IMR-90 (cell line): ENCODE measurements around the gene CPED1. TPM values are rescaled to one million over a fixed set of nuclear protein-coding genes. Genes with fewer than 3 reads are reported as not detected.

Experiments
- ATAC-seq: fragments of 200-7000 bp; cut with Tn5 transposase; 2 replicates; pipeline ENCODE4 v1.9.1; 2020; ENCODE audit warnings: low read depth, mild to moderate bottlenecking, moderate library complexity
- BruUV-seq: library from RNA; stranded (reverse); fragments of 400-500 nt; replicated peaks from 2 replicates; lab custom pipeline; 2021; lab: Mats Ljungman, UMichigan
- CTCF ChIA-PET: fragments of 300-600 bp; formaldehyde crosslinking; extraction: SDS; loops from one replicate; lab custom pipeline; 2021; ENCODE audit warnings: antibody characterized with exemption; lab: Yijun Ruan, JAX
- POLR2A ChIA-PET: fragments of 300-600 bp; sonication (Branson Sonifier 250); formaldehyde crosslinking; loops from one replicate; lab custom pipeline; 2022; ENCODE audit warnings: antibody characterized with exemption; ENCODE audit not compliant: unreplicated experiment; lab: Charles Lee
- DNase-seq: peaks from one replicate; pipeline ENCODE4 v3.0.0; 2013
- H2AFZ ChIP-seq: replicated peaks from 2 replicates; pipeline ENCODE3; 2013; ENCODE audit warnings: low read length, mild to moderate bottlenecking; ENCODE audit not compliant: poor library complexity
- H2AK5ac ChIP-seq: 2 replicates; pipeline ENCODE4 v1.6.1; 2013; ENCODE audit warnings: low read depth, low read length, inconsistent platforms
- H2AK9ac ChIP-seq: replicated peaks from 2 replicates; pipeline ENCODE3; 2013; ENCODE audit warnings: mild to moderate bottlenecking, low read depth, low read length, moderate library complexity; ENCODE audit not compliant: poor library complexity
- H2BK120ac ChIP-seq: 2 replicates; pipeline ENCODE4 v1.6.1; 2013; ENCODE audit warnings: low read depth, low read length, inconsistent platforms
- H2BK15ac ChIP-seq: 3 replicates; pipeline ENCODE4 v1.6.1; 2013; ENCODE audit warnings: low read depth, low read length, inconsistent platforms
- H2BK20ac ChIP-seq: 2 replicates; pipeline ENCODE4 v1.6.1; 2013; ENCODE audit warnings: low read depth, mild to moderate bottlenecking, inconsistent platforms, low read length, moderate library complexity
- H2BK5ac ChIP-seq: 2 replicates; pipeline ENCODE4 v1.6.1; 2013; ENCODE audit warnings: mild to moderate bottlenecking, low read depth, low read length, inconsistent platforms; ENCODE audit not compliant: poor library complexity, severe bottlenecking
- H3K14ac ChIP-seq: replicated peaks from 2 replicates; pipeline ENCODE4 v1.6.1; 2013; ENCODE audit warnings: low read depth, low read length, inconsistent platforms
- H3K18ac ChIP-seq: 2 replicates; pipeline ENCODE4 v1.6.1; 2013; ENCODE audit warnings: low read depth, low read length, control low read depth
- H3K23ac ChIP-seq: 2 replicates; pipeline ENCODE4 v1.6.1; 2013; ENCODE audit warnings: low read depth, low read length, inconsistent platforms
- H3K27ac ChIP-seq: 2 replicates; pipeline ENCODE4 v1.5.1; 2013; ENCODE audit warnings: mild to moderate bottlenecking, control low read depth, low read length; ENCODE audit not compliant: insufficient read depth
- H3K27me3 ChIP-seq: 2 replicates; pipeline ENCODE4 v1.6.1; 2013; ENCODE audit warnings: low read length; ENCODE audit not compliant: control insufficient read depth, insufficient read depth
- H3K36me3 ChIP-seq: 2 replicates; pipeline ENCODE4 v1.6.1; 2013; ENCODE audit warnings: low read length, mixed read lengths; ENCODE audit not compliant: control insufficient read depth, insufficient read depth
- H3K4ac ChIP-seq: 2 replicates; pipeline ENCODE4 v1.6.1; 2013; ENCODE audit warnings: low read depth, low read length, inconsistent platforms
- H3K4me1 ChIP-seq: 2 replicates; pipeline ENCODE4 v1.6.1; 2013; ENCODE audit warnings: low read length, mixed read lengths; ENCODE audit not compliant: control insufficient read depth, insufficient read depth
- H3K4me2 ChIP-seq: 2 replicates; pipeline ENCODE4 v1.6.1; 2013; ENCODE audit warnings: low read depth, mild to moderate bottlenecking, control low read depth, low read length, moderate library complexity
- H3K4me3 ChIP-seq: 2 replicates; pipeline ENCODE4 v1.5.1; 2013; ENCODE audit warnings: low read depth, mild to moderate bottlenecking, control low read depth, low read length, moderate library complexity; ENCODE audit not compliant: insufficient read depth
- H3K56ac ChIP-seq: 2 replicates; pipeline ENCODE4 v1.6.1; 2013; ENCODE audit warnings: low read length, inconsistent platforms; ENCODE audit not compliant: insufficient read depth; ENCODE audit errors: extremely low read depth
- H3K79me1 ChIP-seq, 2 experiments: 2 replicates each; pipeline ENCODE4 v1.6.1; 2013; ENCODE audit warnings: low read length in 2 of 2, inconsistent platforms in 1 of 2, low read depth in 1 of 2
- H3K9ac ChIP-seq: 2 replicates; pipeline ENCODE4 v1.6.1; 2013; ENCODE audit warnings: low read depth, low read length, control low read depth
- H3K9me1 ChIP-seq: 2 replicates; pipeline ENCODE4 v1.6.1; 2013; ENCODE audit warnings: low read length, inconsistent platforms; ENCODE audit not compliant: insufficient read depth
- H3K9me3 ChIP-seq: 2 replicates; pipeline ENCODE4 v1.6.1; 2013; ENCODE audit warnings: low read length; ENCODE audit not compliant: control insufficient read depth, insufficient read depth
- H4K20me1 ChIP-seq: 2 replicates; pipeline ENCODE4 v1.6.1; 2013; ENCODE audit warnings: low read length, inconsistent platforms; ENCODE audit not compliant: insufficient read depth
- H4K5ac ChIP-seq: 2 replicates; pipeline ENCODE4 v1.6.1; 2013; ENCODE audit warnings: mild to moderate bottlenecking, low read depth, low read length, control low read depth
- H4K8ac ChIP-seq, 2 experiments: 2 replicates each; pipeline ENCODE4 v1.6.1; 2013; ENCODE audit warnings: low read depth in 2 of 2, low read length in 2 of 2, control low read depth in 1 of 2, inconsistent platforms in 1 of 2
- H4K91ac ChIP-seq: 2 replicates; pipeline ENCODE4 v1.6.1; 2013; ENCODE audit warnings: low read depth, low read length, inconsistent platforms; ENCODE audit not compliant: insufficient read depth
- BHLHE40 ChIP-seq: fragments of 150-350 bp; IDR thresholded peaks from 2 replicates; pipeline ENCODE4 v1.6.1; 2016; ENCODE audit warnings: mild to moderate bottlenecking, low read depth, low read length
- CHD1 ChIP-seq: IDR thresholded peaks from 2 replicates; pipeline ENCODE4 v1.6.1; 2012; ENCODE audit warnings: low read depth, low read length, improper control_type of control experiment
- FOS ChIP-seq: fragments of 150-350 bp; IDR thresholded peaks from 2 replicates; pipeline ENCODE4 v1.6.1; 2016; ENCODE audit warnings: low read depth, low read length
- MAFK ChIP-seq: IDR thresholded peaks from 2 replicates; pipeline ENCODE4 v1.6.1; 2012; ENCODE audit warnings: low read depth, low read length, improper control_type of control experiment
- MAZ ChIP-seq: IDR thresholded peaks from 2 replicates; pipeline ENCODE4 v1.6.1; 2012; ENCODE audit warnings: low read depth, mild to moderate bottlenecking, low read length, improper control_type of control experiment, moderate library complexity, borderline replicate concordance
- MXI1 ChIP-seq: IDR thresholded peaks from 2 replicates; pipeline ENCODE4 v1.6.1; 2012; ENCODE audit warnings: low read depth, mild to moderate bottlenecking, low read length, moderate library complexity, borderline replicate concordance
- NFE2L2 ChIP-seq: fragments of 150-350 bp; IDR thresholded peaks from 2 replicates; pipeline ENCODE4 v1.6.1; 2016; ENCODE audit warnings: low read depth, mild to moderate bottlenecking, low read length
- POLR2A ChIP-seq: IDR thresholded peaks from 2 replicates; pipeline ENCODE4 v1.6.1; 2012; ENCODE audit warnings: mild to moderate bottlenecking, low read depth, low read length
- RAD21 ChIP-seq: IDR thresholded peaks from 2 replicates; pipeline ENCODE4 v1.6.1; 2012; ENCODE audit warnings: low read length, improper control_type of control experiment
- RCOR1 ChIP-seq: IDR thresholded peaks from 2 replicates; pipeline ENCODE4 v1.6.1; 2012; ENCODE audit warnings: mild to moderate bottlenecking, low read length, improper control_type of control experiment; ENCODE audit not compliant: insufficient replicate concordance
- RFX5 ChIP-seq: IDR thresholded peaks from 2 replicates; pipeline ENCODE4 v1.8.0; 2012; ENCODE audit warnings: low read depth, mild to moderate bottlenecking, low read length, moderate library complexity
- SMC3 ChIP-seq: fragments of 150-350 bp; IDR thresholded peaks from 2 replicates; pipeline ENCODE4 v1.6.1; 2016; ENCODE audit warnings: low read depth, mild to moderate bottlenecking, antibody characterized with exemption, low read length, moderate library complexity
- WGBS, 2 experiments: methylation state at CpG; one replicate each; pipeline versions ENCODE4 v1.1.5 to v1.1.7; 2013; ENCODE audit warnings: missing lambda C conversion rate in 2 of 2; ENCODE audit not compliant: insufficient read length in 1 of 2; ENCODE audit errors: extremely low coverage in 2 of 2; 5-methylcytosine and 5-hydroxymethylcytosine counted together
- dilution Hi-C: fragments of 300-500 bp; cut with HindIII; formaldehyde crosslinking; loops from one replicate; pipeline ENCODE4 v1.14.3; 2018; ENCODE audit warnings: low sequenced_read_pairs; ENCODE audit not compliant: unreplicated experiment
- in situ Hi-C: fragments of 300-500 bp; cut with MboI; formaldehyde crosslinking; loops from 3 replicates; pipeline ENCODE4 v1.14.3; 2019; ENCODE audit warnings: low sequenced_read_pairs, inconsistent platforms, mixed read lengths
- intact Hi-C: fragments of 100-400 bp; cut with micrococcal nuclease; formaldehyde crosslinking; loops from 2 replicates; pipeline ENCODE4 v1.10.0; 2022
- polyA plus RNA-seq, 3 experiments: library from polyadenylated mRNA; depleted of rRNA; stranded (reverse); fragments of >200 nt; gene quantifications; 2 replicates each; pipeline ENCODE4 v1.2.3, GENCODE V29; 2012; ENCODE audit warnings: low replicate concordance in 1 of 3
- total RNA-seq: library from RNA; depleted of rRNA; stranded (reverse); fragments of >200 nt; gene quantifications from 2 replicates; pipeline ENCODE4 v1.2.3, GENCODE V29; 2012
- TF ChIP-seq, protein P1 (sequence below): conservative IDR thresholded peaks from 2 replicates; pipeline ENCODE4 v1.5.1; 2012; ENCODE audit warnings: mild to moderate bottlenecking, low read depth, low read length, improper control_type of control experiment
- TF ChIP-seq, protein P2 (sequence below): fragments of 150-350 bp; IDR thresholded peaks from 2 replicates; pipeline ENCODE4 v1.6.1; 2016; ENCODE audit warnings: low read depth, mild to moderate bottlenecking, low read length, moderate library complexity, borderline replicate concordance
- TF ChIP-seq, protein P3 (sequence below): fragments of 150-350 bp; IDR thresholded peaks from 2 replicates; pipeline ENCODE4 v1.6.1; 2017; ENCODE audit warnings: mild to moderate bottlenecking, antibody characterized with exemption, low read length, low read depth

CPED1 gene
- total and polyA plus RNA-seq, 2 of the 4 experiments (the other 2 are of a cell fraction): 31.2 to 96.8 TPM

DNA sequence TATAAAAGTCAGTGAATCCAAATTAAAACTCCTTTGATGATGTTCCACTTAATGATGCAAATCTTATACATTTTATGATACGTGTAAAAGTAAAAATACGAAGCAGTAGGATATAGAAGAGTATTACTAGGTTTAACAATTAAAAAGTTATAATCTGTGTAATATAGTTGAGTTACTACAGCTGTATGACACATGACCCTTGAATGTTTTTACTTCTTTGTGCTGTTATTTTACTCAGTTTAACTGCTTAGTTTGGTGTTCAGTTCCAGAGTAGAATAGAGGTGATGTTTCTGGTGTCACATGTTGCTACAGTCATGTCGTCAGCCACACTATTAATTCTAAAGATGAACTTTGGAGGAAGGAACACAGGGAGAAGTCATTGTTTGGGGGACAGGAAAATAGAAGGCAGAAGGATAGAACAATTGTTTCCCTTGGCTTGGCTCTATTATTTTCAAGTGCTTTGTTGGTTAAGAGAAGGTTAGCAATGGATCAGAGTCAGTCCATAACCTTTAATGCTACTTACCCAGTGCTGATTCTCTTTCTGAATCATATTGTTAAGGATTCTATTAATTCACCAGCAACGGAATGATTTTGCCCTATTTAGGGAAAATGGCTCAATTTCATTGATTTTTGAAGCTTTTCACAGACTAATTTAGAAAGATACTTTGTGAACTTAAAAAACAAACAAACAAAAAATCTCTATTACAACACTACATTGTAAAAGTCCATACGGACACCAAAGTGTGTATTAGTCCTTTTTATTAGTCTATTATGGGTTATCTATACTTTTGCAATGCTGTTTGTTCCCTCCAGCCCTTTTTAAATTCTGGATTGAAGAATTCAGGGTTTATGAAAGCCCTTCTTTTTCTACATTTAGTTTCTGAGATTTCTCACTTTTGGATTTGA lies 73.4 kb downstream of the CPED1 start:
- Histone ChIP-seq H2BK120ac (no peak overlapping the region), H2BK20ac (no peak overlapping the region), H4K91ac (no peak overlapping the region), H3K9ac (no peak overlapping the region), H2AK5ac (no peak overlapping the region), H3K4me3 (no peak overlapping the region), H3K23ac (no peak overlapping the region), H4K8ac (no peak overlapping the region), H3K14ac (no peak overlapping the region), H3K9me3 (no peaks in the 10 kb centered on the region), H3K56ac (no peak overlapping the region), H3K27me3 (no peaks in the 10 kb centered on the region), H3K36me3 (peaks cover 4% of the 10 kb centered on the region; the same call in 1 of the 2 replicates), H2BK15ac (no peak overlapping the region), H3K4me2 (no peak overlapping the region), H2BK5ac (no peak overlapping the region), H3K18ac (no peak overlapping the region), H3K4ac (no peak overlapping the region), H4K20me1 (no peaks in the 10 kb centered on the region), H3K9me1 (no peaks in the 10 kb centered on the region), H3K4me1 (peaks cover 2% of the 10 kb centered on the region; the same call in 1 of the 2 replicates), H3K27ac (no peak overlapping the region), H2AK9ac (no peak overlapping the region), H2AFZ (no peak overlapping the region), H4K5ac (no peak overlapping the region), H3K79me1 (peaks cover 18 to 30% of the 10 kb centered on the region in 2 experiments)
- in situ Hi-C loops: no loop called here
- ChIA-PET CTCF (no interaction called here), POLR2A (no interaction called here)
- intact Hi-C loops: no loop called here
- BruUV-seq: no TSS peak
- dilution Hi-C loops: no loop called here
- ATAC-seq (no peak), DNase-seq (no peak)
- WGBS, 2 experiments: no CpG with 5 or more reads among the region's 5 CpGs
- no peak for TF ChIP-seq BHLHE40
- no peak for TF ChIP-seq RFX5
- TF ChIP-seq MAZ: no peak
- TF ChIP-seq NFE2L2: no peak
- no peak for TF ChIP-seq MXI1
- TF ChIP-seq SMC3: no peak
- TF ChIP-seq, protein P1, sequence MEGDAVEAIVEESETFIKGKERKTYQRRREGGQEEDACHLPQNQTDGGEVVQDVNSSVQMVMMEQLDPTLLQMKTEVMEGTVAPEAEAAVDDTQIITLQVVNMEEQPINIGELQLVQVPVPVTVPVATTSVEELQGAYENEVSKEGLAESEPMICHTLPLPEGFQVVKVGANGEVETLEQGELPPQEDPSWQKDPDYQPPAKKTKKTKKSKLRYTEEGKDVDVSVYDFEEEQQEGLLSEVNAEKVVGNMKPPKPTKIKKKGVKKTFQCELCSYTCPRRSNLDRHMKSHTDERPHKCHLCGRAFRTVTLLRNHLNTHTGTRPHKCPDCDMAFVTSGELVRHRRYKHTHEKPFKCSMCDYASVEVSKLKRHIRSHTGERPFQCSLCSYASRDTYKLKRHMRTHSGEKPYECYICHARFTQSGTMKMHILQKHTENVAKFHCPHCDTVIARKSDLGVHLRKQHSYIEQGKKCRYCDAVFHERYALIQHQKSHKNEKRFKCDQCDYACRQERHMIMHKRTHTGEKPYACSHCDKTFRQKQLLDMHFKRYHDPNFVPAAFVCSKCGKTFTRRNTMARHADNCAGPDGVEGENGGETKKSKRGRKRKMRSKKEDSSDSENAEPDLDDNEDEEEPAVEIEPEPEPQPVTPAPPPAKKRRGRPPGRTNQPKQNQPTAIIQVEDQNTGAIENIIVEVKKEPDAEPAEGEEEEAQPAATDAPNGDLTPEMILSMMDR: no peak
- TF ChIP-seq, protein P2, sequence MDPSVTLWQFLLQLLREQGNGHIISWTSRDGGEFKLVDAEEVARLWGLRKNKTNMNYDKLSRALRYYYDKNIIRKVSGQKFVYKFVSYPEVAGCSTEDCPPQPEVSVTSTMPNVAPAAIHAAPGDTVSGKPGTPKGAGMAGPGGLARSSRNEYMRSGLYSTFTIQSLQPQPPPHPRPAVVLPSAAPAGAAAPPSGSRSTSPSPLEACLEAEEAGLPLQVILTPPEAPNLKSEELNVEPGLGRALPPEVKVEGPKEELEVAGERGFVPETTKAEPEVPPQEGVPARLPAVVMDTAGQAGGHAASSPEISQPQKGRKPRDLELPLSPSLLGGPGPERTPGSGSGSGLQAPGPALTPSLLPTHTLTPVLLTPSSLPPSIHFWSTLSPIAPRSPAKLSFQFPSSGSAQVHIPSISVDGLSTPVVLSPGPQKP: no peak
- TF ChIP-seq POLR2A: no peak
- TF ChIP-seq FOS: no peak
- TF ChIP-seq, protein P3, sequence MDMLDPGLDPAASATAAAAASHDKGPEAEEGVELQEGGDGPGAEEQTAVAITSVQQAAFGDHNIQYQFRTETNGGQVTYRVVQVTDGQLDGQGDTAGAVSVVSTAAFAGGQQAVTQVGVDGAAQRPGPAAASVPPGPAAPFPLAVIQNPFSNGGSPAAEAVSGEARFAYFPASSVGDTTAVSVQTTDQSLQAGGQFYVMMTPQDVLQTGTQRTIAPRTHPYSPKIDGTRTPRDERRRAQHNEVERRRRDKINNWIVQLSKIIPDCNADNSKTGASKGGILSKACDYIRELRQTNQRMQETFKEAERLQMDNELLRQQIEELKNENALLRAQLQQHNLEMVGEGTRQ: no peak
- TF ChIP-seq RCOR1: no peak
- TF ChIP-seq CHD1: no peak
- no peak for TF ChIP-seq RAD21
- no peak for TF ChIP-seq MAFK
